Osteoblast (primary cell): Measurements from ENCODE around the gene LILRB4. TPM values are rescaled to one million over a fixed set of nuclear protein-coding genes. Genes with fewer than 3 reads are reported as not detected.
"Not testable (repeated sequence)": the region's sequence is repeated elsewhere in the genome, so short reads cannot be mapped to it uniquely, and the experiment has no call there.

Experiments used
- DNase-seq: peaks from one replicate; pipeline ENCODE4 v3.0.0; 2011; ENCODE audit warnings: low spot score, mixed read lengths; ENCODE audit not compliant: insufficient read length; ENCODE audit errors: missing footprints
- H2AFZ ChIP-seq: 2 replicates; pipeline ENCODE4 v1.6.0; 2011; ENCODE audit warnings: mild to moderate bottlenecking, low read length
- H3K27ac ChIP-seq: 2 replicates; pipeline ENCODE4 v1.5.1; 2011; ENCODE audit warnings: mild to moderate bottlenecking, low read depth, low read length, moderate library complexity
- H3K27me3 ChIP-seq: 2 replicates; pipeline ENCODE4 v1.6.0; 2012; ENCODE audit warnings: mild to moderate bottlenecking, control low read depth, inconsistent platforms, low read length, moderate library complexity; ENCODE audit not compliant: insufficient read depth
- H3K36me3 ChIP-seq: 2 replicates; pipeline ENCODE4 v1.5.1; 2011; ENCODE audit warnings: mild to moderate bottlenecking, low read length, control low read depth, moderate library complexity; ENCODE audit not compliant: insufficient read depth
- H3K4me1 ChIP-seq: 2 replicates; pipeline ENCODE4 v1.5.1; 2011; ENCODE audit warnings: mild to moderate bottlenecking, low read length, control low read depth, moderate library complexity; ENCODE audit not compliant: insufficient read depth
- H3K4me2 ChIP-seq: 2 replicates; pipeline ENCODE4 v1.6.0; 2011; ENCODE audit warnings: mild to moderate bottlenecking, low read length; ENCODE audit not compliant: insufficient read depth
- H3K4me3 ChIP-seq: fragments of 200-600 bp; sonication (generic); 3 replicates; pipeline ENCODE4 v1.5.1; 2012; ENCODE audit warnings: mild to moderate bottlenecking, low read length, inconsistent platforms; ENCODE audit not compliant: insufficient read depth
- H3K79me2 ChIP-seq: 2 replicates; pipeline ENCODE4 v1.6.0; 2012; ENCODE audit warnings: mild to moderate bottlenecking, low read length, control low read depth, inconsistent platforms; ENCODE audit not compliant: insufficient read depth
- H3K9me3 ChIP-seq: 2 replicates; pipeline ENCODE4 v1.5.1; 2011; ENCODE audit warnings: low read depth, low read length, control low read depth
- H4K20me1 ChIP-seq: 2 replicates; pipeline ENCODE4 v1.6.0; 2012; ENCODE audit warnings: mild to moderate bottlenecking, low read length, control low read depth; ENCODE audit not compliant: insufficient read depth
- CTCF ChIP-seq: IDR thresholded peaks from 2 replicates; pipeline ENCODE4 v1.5.1; 2011; ENCODE audit warnings: mild to moderate bottlenecking, low read depth, low read length, moderate library complexity; ENCODE audit errors: extremely low read depth
- total RNA-seq: library from RNA; depleted of rRNA; stranded (reverse); fragments of >200 nt; gene quantifications from 2 replicates; pipeline ENCODE4 v1.2.3, GENCODE V29; 2012

LILRB4 gene
- total RNA-seq, 1 donor, result under 0.01 TPM

GRCh38 chr19:54677217-54677616, 14.4 kb downstream of the LILRB4 start:
- Histone ChIP-seq H3K36me3 (no peaks in the 10 kb centered on the region), H3K9me3 (no peaks in the 10 kb centered on the region), H3K27me3 (no peaks in the 10 kb centered on the region), H3K79me2 (no peaks in the 10 kb centered on the region), H2AFZ (no peak overlapping the region), H3K4me1 (no peaks in the 10 kb centered on the region), H3K4me2 (no peak overlapping the region), H4K20me1 (no peaks in the 10 kb centered on the region), H3K27ac (no peak overlapping the region), H3K4me3 (no peak overlapping the region)
- no peak for TF ChIP-seq CTCF
- DNase-seq, result no peak

DNA sequence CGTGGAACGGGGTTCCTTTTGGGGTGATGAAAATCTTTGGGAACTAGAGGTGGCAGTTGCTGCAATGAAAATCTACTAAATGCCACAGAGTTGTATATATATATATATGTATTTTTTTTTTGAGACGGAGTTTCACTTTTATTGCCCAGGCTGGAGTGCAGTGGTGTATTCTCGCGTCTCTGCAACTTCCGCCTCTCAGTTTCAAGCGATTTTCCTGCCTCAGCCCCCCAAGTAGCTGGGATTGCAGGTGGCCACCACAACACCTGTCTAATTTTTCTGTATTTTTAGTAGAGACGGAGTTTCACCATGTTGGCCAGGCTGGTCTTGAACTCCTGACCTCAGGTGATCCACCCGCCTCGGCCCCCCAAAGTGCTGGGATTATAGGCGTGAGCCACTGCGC, 18.8 kb downstream of the LILRB4 start:
- H3K27ac ChIP-seq, H3K27me3 ChIP-seq, H3K4me3 ChIP-seq, H4K20me1 ChIP-seq, H2AFZ ChIP-seq, DNase-seq, H3K36me3 ChIP-seq, H3K4me2 ChIP-seq, H3K79me2 ChIP-seq, H3K4me1 ChIP-seq, H3K9me3 ChIP-seq: not testable (repeated sequence)

DNA sequence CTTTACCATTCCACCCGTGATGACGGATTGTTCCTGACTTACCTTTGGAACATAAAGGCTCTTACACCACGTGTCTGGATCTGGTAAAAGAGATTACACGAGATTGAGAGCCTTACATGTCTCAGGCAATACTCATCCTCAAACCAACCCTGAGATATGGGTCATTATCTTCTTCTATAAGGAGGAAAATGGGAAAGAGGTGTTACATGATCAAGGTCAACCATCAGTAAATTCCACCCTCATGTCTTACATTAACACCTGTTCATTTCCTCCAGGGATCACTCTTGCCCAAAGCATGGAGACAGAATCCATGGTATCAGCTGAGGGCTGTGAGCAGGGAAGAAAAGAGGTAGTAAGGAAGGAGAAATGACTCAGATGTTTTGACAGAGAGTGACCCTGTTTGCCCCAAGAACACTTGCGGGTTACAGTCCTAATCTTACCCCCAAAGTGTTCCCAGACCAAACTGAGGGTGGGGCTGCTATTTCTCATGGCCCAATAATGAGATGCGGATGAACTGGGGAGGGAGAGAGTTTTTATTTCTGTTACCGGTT, 19.6 kb downstream of the LILRB4 start:
- TF ChIP-seq CTCF, result no peak
- Histone ChIP-seq H3K36me3 (no peaks in the 10 kb centered on the region), H4K20me1 (no peaks in the 10 kb centered on the region), H3K4me1 (no peaks in the 10 kb centered on the region), H3K79me2 (no peaks in the 10 kb centered on the region), H3K27ac (no peak overlapping the region), H3K27me3 (no peaks in the 10 kb centered on the region), H3K4me2 (no peak overlapping the region), H2AFZ (no peak overlapping the region), H3K9me3 (no peaks in the 10 kb centered on the region), H3K4me3 (no peak overlapping the region)
- DNase-seq, result no peak

DNA sequence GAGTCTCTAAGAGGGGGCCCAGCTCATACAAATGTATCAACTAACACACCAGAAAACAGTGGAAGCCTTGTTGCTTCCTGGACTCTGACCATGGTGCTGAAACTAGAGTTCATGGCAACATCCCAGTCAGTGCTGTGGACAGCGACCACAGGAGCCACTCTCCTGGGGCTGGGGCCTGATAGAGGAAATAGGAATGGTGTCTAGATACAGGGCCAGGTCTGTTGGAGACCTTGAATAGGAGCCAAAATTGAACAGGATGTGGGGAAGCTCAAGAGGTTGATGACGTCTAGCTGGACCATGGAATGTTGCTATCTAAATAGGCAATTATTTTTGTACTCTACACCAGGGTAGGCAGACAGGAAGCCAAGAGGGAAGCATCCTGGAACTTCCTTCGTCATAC, 21.7 kb downstream of the LILRB4 start:
- no peak for TF ChIP-seq CTCF
- Histone ChIP-seq H3K4me1 (no peaks in the 10 kb centered on the region), H3K9me3 (no peaks in the 10 kb centered on the region), H3K36me3 (no peaks in the 10 kb centered on the region), H2AFZ (no peak overlapping the region), H4K20me1 (no peaks in the 10 kb centered on the region), H3K79me2 (no peaks in the 10 kb centered on the region), H3K4me3 (no peak overlapping the region), H3K27ac (no peak overlapping the region), H3K27me3 (no peaks in the 10 kb centered on the region), H3K4me2 (no peak overlapping the region)
- no peak for DNase-seq
